Stimulated activated CD8-positive, alpha-beta memory T cell treated with anti-CD3 and anti-CD28 coated beads, Interleukin-15, amount 100 ng/mL, for 1 hour (primary cell): ENCODE measurements around the gene FGD6.
"Not testable (repeated sequence)": the region's sequence is repeated elsewhere in the genome, so short reads cannot be mapped to it uniquely, and the experiment has no call there.

Experiments used
- DNase-seq: peaks from one replicate; pipeline ENCODE4 v3.0.0-alpha.2; 2020; ENCODE audit warnings: low read depth

FGD6 gene

GRCh38 chr12:95178136-95178535, 39.1 kb downstream of the FGD6 start:
- no peak for DNase-seq

- no peak for DNase-seq
These were observed 40.0 kb downstream of the FGD6 start for GRCh38 chr12:95177201-95177768.

DNA sequence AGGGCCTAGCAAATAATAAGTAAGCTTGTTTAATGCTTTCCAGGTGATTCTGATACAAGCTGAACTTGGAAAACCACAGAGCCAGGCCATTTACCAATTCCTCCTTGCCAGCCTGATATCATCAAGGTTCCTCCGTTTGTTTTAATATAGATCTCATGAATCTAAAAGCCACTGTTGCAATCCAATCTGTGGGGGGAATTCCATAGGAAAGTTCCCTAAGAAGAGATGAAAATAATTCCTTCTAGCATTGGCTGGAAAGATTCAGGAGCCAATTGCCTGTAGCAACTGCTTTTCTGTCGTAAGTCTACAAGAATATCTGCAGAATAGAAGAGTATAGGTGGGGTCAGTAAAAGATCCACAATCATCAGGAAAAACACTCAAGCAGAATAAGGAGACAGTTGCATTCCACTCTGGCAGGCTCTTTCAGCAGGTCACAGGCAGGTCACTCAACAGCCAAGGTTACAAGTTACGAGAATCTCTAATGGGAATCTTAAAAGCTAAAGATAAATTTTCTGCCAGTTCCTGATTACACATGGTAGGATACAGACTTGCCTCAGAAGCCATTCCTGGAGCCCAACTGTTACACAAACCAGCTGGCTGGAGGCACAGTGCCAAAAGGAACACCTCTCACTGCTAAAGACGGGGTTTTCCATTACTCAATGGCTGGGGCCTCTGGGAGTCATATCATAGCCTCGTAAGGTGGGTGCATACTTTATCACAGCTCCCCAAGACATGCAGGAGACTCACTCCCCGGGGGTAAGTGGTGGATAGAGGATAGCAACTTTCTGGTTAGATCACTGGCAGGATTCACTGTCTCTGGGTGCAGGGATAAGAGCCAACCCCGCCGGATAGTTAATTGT, 43.6 kb downstream of the FGD6 start:
- DNase-seq = no peak

GRCh38 chr12:95169368-95169767, 47.9 kb downstream of the FGD6 start:
- DNase-seq = no peak

- DNase-seq = no peak
These were observed 48.5 kb downstream of the FGD6 start for GRCh38 chr12:95168746-95169145.

DNA sequence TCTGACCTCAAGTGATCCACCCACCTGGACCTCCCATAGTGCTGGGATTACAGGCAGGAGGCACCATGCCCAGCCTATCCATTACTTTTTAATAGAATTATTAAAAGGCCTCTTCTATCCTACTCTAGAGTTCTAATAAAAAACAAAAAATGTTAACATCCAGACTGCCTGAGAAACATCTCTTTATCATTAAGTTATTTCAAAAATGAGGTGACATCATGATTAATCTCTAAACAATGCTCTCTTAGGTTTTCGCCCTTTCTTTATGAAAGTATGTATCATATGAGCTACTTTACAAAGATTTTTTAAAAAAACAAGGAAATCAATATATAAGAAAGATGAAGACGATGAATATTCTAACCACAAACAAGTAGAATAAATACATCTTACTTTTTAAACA, 52.6 kb downstream of the FGD6 start:
- DNase-seq = no peak

DNA sequence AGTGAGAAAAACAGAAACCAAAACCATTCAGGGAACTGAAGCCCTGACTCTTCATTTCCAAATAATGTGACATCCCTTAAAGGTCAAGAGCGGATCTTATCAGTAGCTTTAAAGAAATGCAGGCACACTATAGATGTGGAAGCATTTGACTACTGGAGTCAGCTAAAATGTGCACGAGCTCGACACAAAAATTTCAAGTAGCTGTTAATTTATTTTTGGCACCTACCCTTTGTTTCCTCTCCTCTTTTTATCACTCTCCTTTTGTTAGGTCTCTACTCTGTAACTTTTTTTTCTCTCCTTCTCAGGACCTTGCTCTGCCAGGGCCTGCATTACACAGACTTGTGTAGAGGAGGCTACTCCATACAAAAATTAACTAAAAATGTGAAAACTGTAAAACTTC, 58.3 kb downstream of the FGD6 start:
- DNase-seq = no peak

DNA sequence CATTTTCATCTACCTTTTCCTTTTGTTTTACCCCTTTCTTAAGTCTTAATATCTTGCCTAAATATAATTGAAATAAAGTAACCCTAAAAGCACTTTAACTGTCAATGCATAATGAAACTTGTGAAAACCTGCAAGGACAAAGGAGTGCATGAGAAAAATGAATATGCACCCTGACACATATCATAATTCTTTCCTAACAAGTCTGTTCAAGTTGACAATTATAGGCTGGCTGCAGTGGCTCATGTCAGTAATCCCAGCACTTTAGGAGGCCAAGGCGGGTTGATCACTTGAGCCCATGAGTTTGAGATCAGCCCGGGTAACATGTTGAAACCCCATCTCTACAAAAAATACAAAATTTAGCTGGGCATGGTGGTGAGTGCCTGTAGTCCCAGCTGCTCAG, 65.4 kb downstream of the FGD6 start:
- DNase-seq = no peak

DNA sequence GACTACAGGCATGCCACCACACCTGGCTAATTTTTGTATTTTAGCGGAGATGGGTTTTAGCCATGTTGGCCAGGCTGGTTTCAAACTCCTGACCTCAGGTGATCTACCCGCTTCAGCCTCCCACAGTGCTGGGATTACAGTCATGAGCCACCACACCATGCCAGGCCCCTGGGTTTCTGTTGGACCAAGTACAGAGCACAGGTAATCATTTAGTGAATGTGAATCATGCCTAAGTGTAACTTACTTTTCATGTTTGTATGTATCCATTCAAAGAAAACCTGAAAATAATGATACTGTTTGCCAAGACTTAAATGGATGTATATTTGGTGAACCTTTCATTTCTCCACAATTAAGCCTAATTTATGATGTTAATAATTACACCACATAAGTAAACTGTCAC, 65.9 kb downstream of the FGD6 start:
- no peak for DNase-seq

GRCh38 chr12:95150501-95150900, 66.8 kb downstream of the FGD6 start:
- DNase-seq = no peak

DNA sequence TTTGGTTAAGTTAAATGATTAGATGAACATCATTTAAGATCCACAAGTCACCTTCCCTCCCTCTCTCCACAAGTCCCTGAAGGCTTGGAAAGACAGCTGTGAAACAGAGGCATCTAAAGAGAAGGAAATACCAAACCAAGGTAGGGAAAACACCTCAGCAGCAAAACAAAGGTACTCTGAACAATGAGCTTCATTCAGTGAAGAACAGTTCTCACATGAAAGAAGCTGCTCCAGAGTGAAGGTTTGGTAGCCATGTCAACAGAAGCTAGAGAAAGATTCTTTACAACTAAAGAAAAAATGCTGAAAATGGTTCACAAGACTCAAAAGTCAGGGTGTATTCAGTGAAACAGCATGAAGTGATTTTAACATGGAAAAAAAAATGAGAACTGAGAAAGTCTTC, 69.4 kb downstream of the FGD6 start:
- DNase-seq = no peak

GRCh38 chr12:95146769-95147168, 70.5 kb downstream of the FGD6 start:
- DNase-seq = no peak

- no peak for DNase-seq
These were observed 73.6 kb downstream of the FGD6 start for GRCh38 chr12:95143621-95144205.

GRCh38 chr12:95142431-95143151, 74.7 kb downstream of the FGD6 start:
- no peak for DNase-seq

- DNase-seq = no peak
These were observed 76.0 kb downstream of the FGD6 start for GRCh38 chr12:95141310-95141709.

DNA sequence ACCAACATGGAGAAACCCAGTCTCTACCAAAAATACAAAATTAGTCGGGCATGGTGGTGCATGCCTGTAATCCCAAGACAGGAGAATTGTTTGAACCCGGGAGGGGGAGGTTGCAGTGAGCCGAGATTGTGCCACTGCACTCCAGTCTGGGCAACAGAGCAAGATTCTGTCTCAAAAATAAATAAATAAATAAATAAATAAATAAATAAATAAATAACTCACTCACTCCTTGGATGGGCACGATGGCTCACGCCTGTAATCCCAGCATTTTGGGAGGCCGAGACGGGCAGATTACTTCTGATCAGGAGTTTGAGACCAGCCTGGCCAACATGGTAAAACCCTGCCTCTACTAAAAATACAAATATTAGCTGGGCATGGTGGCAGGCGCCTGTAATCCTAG, 79.2 kb downstream of the FGD6 start:
- DNase-seq = not testable (repeated sequence)

GRCh38 chr12:95136598-95136997, 80.7 kb downstream of the FGD6 start:
- DNase-seq = no peak

GRCh38 chr12:95134085-95134484, 83.2 kb downstream of the FGD6 start:
- DNase-seq = no peak

DNA sequence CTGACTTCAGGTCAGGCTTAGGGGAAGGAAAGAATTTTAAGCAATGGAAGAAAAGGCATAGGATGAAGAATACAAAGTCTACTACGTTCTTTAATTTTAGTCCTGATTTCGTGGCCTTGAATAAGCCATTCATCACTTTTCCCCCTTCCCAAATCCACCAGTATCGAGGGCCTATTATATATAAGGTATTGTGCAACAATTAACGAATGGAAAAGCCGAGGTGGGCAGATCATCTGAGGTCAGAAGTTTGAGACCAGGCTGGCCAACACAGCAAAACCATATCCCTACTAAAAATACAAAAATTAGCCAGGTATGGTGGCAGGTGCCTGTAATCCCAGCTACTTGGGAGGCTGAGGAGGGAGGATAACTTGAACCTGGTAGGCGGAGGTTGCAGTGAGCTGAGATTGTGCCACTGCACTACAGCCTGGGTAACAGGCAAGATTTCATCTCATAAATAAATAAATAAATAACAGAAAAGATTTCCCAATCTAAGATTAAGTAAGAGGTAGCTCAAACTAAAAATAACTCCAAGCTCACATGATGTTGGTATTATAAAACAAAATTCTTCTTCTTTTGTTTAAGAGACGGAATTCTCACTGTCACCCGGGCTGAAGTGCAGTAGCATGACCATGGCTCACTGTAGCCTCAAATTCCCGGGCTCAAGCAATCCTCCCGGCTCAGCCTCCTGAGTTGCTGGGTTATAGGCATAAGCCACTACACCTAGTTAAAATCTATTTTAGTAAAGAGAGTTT, 85.5 kb downstream of the FGD6 start:
- DNase-seq = no peak

GRCh38 chr12:95130096-95130495, 87.2 kb downstream of the FGD6 start:
- DNase-seq = no peak

DNA sequence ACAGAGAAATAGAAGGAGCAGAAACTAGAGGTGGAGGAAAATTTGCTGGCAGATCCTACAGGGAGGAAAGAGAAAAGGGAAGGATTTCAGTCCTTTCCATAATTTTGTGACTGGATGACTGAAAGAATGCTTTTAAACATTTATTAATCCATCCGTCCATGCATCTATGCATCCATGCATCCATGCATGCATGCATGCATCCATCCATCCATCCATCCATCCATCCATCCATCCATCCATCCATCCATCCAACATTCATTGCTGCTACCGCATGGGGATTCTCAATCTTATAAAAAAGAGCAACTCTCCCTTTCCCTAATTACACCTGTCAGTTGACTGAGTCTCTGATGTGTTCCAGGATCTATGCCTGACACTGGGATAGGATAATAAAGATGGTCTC, 88.2 kb downstream of the FGD6 start:
- DNase-seq = no peak

GRCh38 chr12:95126736-95127135, 90.5 kb downstream of the FGD6 start:
- DNase-seq = no peak
